HEK293 (cell line): ENCODE measurements around the gene ALAD.

Source experiments
- ZBTB26 ChIP-seq: fragments of 450-650 bp; formaldehyde crosslinking; optimal IDR thresholded peaks from 2 replicates; pipeline ENCODE3; 2016; ENCODE audit warnings: missing biosample characterization, mild to moderate bottlenecking, missing genetic modification characterization
- ZNF670 ChIP-seq: fragments of 450-650 bp; formaldehyde crosslinking; IDR thresholded peaks from 2 replicates; pipeline ENCODE4 v1.5.1; 2016; ENCODE audit warnings: missing biosample characterization, missing genetic modification characterization, low read depth
- TF ChIP-seq, protein P1 (sequence below): fragments of 450-650 bp; formaldehyde crosslinking; IDR thresholded peaks from 2 replicates; pipeline ENCODE4 v1.5.1; 2016; ENCODE audit warnings: missing biosample characterization, missing genetic modification characterization

DNA sequence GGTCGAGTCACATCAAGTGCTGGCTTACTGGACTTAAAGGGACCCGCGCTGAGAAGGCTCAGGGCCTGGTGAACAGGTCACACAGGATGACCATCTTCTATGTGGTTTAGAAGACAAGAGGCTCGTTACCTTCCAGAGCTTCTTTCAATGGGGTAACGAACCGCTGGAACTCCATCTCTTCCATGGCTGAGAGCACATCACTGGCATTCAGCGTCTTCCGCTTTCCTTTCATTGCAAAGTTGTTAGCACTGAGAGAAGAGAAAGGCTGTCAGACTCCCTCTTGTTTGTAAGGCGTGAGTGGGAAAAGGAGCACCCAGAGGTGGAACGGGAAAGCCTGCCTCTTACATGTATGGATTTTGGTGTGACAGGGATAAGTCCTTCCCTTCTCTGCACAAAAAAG, 8.4 kb upstream of the ALAD start:
- TF ChIP-seq ZBTB26 (tag by site-specific recombination) (no peak), ZNF670 (tag by site-specific recombination) (no peak)
- TF ChIP-seq, protein P1, sequence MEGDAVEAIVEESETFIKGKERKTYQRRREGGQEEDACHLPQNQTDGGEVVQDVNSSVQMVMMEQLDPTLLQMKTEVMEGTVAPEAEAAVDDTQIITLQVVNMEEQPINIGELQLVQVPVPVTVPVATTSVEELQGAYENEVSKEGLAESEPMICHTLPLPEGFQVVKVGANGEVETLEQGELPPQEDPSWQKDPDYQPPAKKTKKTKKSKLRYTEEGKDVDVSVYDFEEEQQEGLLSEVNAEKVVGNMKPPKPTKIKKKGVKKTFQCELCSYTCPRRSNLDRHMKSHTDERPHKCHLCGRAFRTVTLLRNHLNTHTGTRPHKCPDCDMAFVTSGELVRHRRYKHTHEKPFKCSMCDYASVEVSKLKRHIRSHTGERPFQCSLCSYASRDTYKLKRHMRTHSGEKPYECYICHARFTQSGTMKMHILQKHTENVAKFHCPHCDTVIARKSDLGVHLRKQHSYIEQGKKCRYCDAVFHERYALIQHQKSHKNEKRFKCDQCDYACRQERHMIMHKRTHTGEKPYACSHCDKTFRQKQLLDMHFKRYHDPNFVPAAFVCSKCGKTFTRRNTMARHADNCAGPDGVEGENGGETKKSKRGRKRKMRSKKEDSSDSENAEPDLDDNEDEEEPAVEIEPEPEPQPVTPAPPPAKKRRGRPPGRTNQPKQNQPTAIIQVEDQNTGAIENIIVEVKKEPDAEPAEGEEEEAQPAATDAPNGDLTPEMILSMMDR, result no peak
